ENCODE data around the gene ADARB2. TPM values are rescaled to one million over a fixed set of nuclear protein-coding genes. Genes with fewer than 3 reads are reported as not detected.

ADARB2 gene
- total RNA-seq, 4 donors from 2014 or later: 0.32 to 1.6 (median 0.80) TPM

GRCh38 chr10:1657479-1657878, 79.8 kb downstream of the ADARB2 start:
- Histone ChIP-seq H3K4me1 (no peaks in the 10 kb centered on the region), H3K27ac (no peak overlapping the region), H3K36me3 (no peaks in the 10 kb centered on the region), H3K4me3 (no peak overlapping the region), H3K9me3 (no peaks in the 10 kb centered on the region), H3K27me3 (peaks cover 7% of the 10 kb centered on the region)
- DNase-seq (ENCODE audit: low spot score in 2 of 2): no peak
- no peak for TF ChIP-seq EP300 (IDR thresholded peaks at IDR 0.05)
- TF ChIP-seq CTCF (IDR thresholded peaks at IDR 0.05): no peak
- TF ChIP-seq POLR2AphosphoS5 (IDR thresholded peaks at IDR 0.05): no peak
- TF ChIP-seq POLR2A (IDR thresholded peaks at IDR 0.05): no peak
- WGBS: 37% methylated on average over 7 of the region's 7 CpGs

- TF ChIP-seq POLR2A (IDR thresholded peaks at IDR 0.05) (no peak), CTCF (IDR thresholded peaks at IDR 0.05) (no peak), EP300 (IDR thresholded peaks at IDR 0.05) (no peak), POLR2AphosphoS5 (IDR thresholded peaks at IDR 0.05) (no peak)
- no peaks in the 10 kb centered on the region for H3K9me3 ChIP-seq
- no peak for DNase-seq (ENCODE audit: low spot score in 2 of 2)
- no peaks in the 10 kb centered on the region for H3K27me3 ChIP-seq
- WGBS: 74% methylated on average over 3 of the region's 3 CpGs
- H3K4me1 ChIP-seq: no peaks in the 10 kb centered on the region
- no peaks in the 10 kb centered on the region for H3K36me3 ChIP-seq
- no peak overlapping the region for H3K4me3 ChIP-seq
- no peak overlapping the region for H3K27ac ChIP-seq
Observed at GRCh38 chr10:1655367-1655766, 82.0 kb downstream of the ADARB2 start.

- H3K9me3 ChIP-seq: no peaks in the 10 kb centered on the region
- TF ChIP-seq EP300 (IDR thresholded peaks at IDR 0.05) (no peak), POLR2A (IDR thresholded peaks at IDR 0.05) (no peak), CTCF (IDR thresholded peaks at IDR 0.05) (no peak), POLR2AphosphoS5 (IDR thresholded peaks at IDR 0.05) (no peak)
- H3K36me3 ChIP-seq: no peaks in the 10 kb centered on the region
- no peak overlapping the region for H3K27ac ChIP-seq
- H3K4me3 ChIP-seq: no peak overlapping the region
- 74% methylated on average over 8 of the region's 9 CpGs for WGBS
- H3K27me3 ChIP-seq: no peaks in the 10 kb centered on the region
- no peak for DNase-seq (ENCODE audit: low spot score in 2 of 2)
- no peaks in the 10 kb centered on the region for H3K4me1 ChIP-seq
Observed at GRCh38 chr10:1654811-1655356, 82.4 kb downstream of the ADARB2 start.

- TF ChIP-seq POLR2AphosphoS5 (IDR thresholded peaks at IDR 0.05): no peak
- no peak for TF ChIP-seq POLR2A (IDR thresholded peaks at IDR 0.05)
- TF ChIP-seq CTCF (IDR thresholded peaks at IDR 0.05): no peak
- no peak for TF ChIP-seq EP300 (IDR thresholded peaks at IDR 0.05)
- no peak for DNase-seq (ENCODE audit: low spot score in 2 of 2)
- Histone ChIP-seq H3K4me3 (no peak overlapping the region), H3K9me3 (no peaks in the 10 kb centered on the region), H3K27me3 (no peaks in the 10 kb centered on the region), H3K4me1 (no peaks in the 10 kb centered on the region), H3K36me3 (no peaks in the 10 kb centered on the region), H3K27ac (no peak overlapping the region)
- 64% methylated on average over 6 of the region's 6 CpGs for WGBS
Observed at GRCh38 chr10:1654247-1654646, 83.1 kb downstream of the ADARB2 start.

GRCh38 chr10:1653321-1653720, 84.0 kb downstream of the ADARB2 start:
- Histone ChIP-seq H3K36me3 (no peaks in the 10 kb centered on the region), H3K4me3 (no peak overlapping the region), H3K9me3 (no peaks in the 10 kb centered on the region), H3K27me3 (peaks cover 5% of the 10 kb centered on the region), H3K27ac (no peak overlapping the region), H3K4me1 (no peaks in the 10 kb centered on the region)
- 83% methylated on average over 8 of the region's 11 CpGs for WGBS
- no peak for DNase-seq (ENCODE audit: low spot score in 2 of 2)
- TF ChIP-seq CTCF (IDR thresholded peaks at IDR 0.05) (no peak), EP300 (IDR thresholded peaks at IDR 0.05) (no peak), POLR2A (IDR thresholded peaks at IDR 0.05) (no peak), POLR2AphosphoS5 (IDR thresholded peaks at IDR 0.05) (no peak)

Measured in suprapubic skin (tissue), 4 donors.